ENCODE results near the gene TEC.

TEC gene

GRCh38 chr4:48131736-48132135 lies 137.9 kb downstream of the TEC start:
- H3K9me3 ChIP-seq (ENCODE audit: control insufficient read depth, insufficient read depth, low read length) = no peaks in the 10 kb centered on the region
- H3K4me1 ChIP-seq (ENCODE audit: insufficient read depth, low read length) = peaks cover 12% of the 10 kb centered on the region
- no peak overlapping the region for H3K9ac ChIP-seq (ENCODE audit: low read depth, low read length)
- no peaks in the 10 kb centered on the region for H3K36me3 ChIP-seq (ENCODE audit: insufficient read depth, low read length)

GRCh38 chr4:48130100-48130499 lies 139.5 kb downstream of the TEC start:
- peaks cover 14% of the 10 kb centered on the region for H3K4me1 ChIP-seq (ENCODE audit: insufficient read depth, low read length)
- no peak overlapping the region for H3K9ac ChIP-seq (ENCODE audit: low read depth, low read length)
- H3K9me3 ChIP-seq (ENCODE audit: control insufficient read depth, insufficient read depth, low read length) = no peaks in the 10 kb centered on the region

DNA sequence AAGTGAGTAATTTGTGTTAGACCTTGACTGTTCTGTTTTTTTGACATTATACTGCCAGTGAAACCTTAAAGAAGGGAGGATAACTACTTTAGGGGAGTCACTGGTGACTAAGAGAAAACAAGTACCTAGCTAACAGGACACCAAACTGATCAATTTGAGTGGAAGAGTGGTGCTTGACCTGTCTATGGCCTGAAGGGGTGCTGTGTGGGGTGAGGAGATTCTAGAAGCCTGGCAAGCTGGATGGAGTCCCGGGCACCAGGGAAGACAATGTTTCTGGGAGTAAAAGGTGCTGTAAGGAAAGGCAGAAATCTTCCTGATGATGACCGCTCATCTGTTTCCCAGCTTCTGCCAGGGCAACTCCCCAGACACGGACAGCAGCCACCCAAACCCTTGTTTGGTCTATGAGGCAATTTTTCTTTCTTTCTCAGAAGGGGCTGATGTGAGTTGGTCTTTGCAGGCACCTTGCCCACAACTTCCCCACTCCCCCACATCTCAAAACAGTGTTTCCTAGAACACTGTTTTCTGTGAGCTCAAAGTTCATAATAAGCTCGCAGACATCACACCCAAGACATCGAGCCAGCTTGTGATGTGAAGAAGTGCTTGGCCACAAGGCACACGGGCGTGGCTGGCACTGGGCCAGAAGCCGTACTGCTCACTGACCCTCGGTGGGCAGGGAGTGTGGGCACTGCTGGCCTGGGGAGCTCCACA lies 140.2 kb downstream of the TEC start:
- Histone ChIP-seq H3K9me3 (ENCODE audit: control insufficient read depth, insufficient read depth, low read length) (no peaks in the 10 kb centered on the region), H3K4me1 (ENCODE audit: insufficient read depth, low read length) (peaks cover 14% of the 10 kb centered on the region), H3K36me3 (ENCODE audit: insufficient read depth, low read length) (no peaks in the 10 kb centered on the region), H3K9ac (ENCODE audit: low read depth, low read length) (no peak overlapping the region)

More at GRCh38 chr4:48130100-48130499, 139.5 kb downstream of the TEC start:
- H3K36me3 ChIP-seq (ENCODE audit: insufficient read depth, low read length) = no peaks in the 10 kb centered on the region

GRCh38 chr4:48127682-48128404 lies 141.8 kb downstream of the TEC start:
- peak overlapping the region; percentile 27 for H3K9ac ChIP-seq (ENCODE audit: low read depth, low read length)
- H3K4me1 ChIP-seq (ENCODE audit: insufficient read depth, low read length) = peaks cover 14% of the 10 kb centered on the region
- no peaks in the 10 kb centered on the region for H3K9me3 ChIP-seq (ENCODE audit: control insufficient read depth, insufficient read depth, low read length)
- no peaks in the 10 kb centered on the region for H3K36me3 ChIP-seq (ENCODE audit: insufficient read depth, low read length)

DNA sequence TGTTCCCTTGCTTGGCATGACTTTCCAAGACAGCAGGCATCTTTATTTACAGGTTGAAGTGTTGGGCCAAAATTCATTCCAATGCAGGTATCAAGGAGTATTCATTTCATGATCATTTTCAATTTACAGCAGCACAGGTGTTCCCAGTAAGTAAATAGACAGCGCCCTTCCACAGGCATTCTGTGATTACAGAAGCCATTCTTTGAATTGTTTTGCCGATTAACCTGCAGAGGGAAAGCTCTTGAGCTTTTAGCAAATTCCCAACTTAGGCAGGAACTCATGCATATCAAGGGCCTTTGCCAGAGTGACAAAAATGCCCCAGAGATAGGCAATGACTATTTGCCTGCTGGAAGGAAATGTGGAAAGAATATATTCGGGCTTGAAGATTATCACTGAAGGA lies 142.4 kb downstream of the TEC start:
- peak overlapping the region; percentile 27 for H3K9ac ChIP-seq (ENCODE audit: low read depth, low read length)

GRCh38 chr4:48126621-48127020 lies 143.0 kb downstream of the TEC start:
- H3K36me3 ChIP-seq (ENCODE audit: insufficient read depth, low read length) = no peaks in the 10 kb centered on the region
- H3K4me1 ChIP-seq (ENCODE audit: insufficient read depth, low read length) = peaks cover 14% of the 10 kb centered on the region
- H3K9ac ChIP-seq (ENCODE audit: low read depth, low read length) = no peak overlapping the region
- H3K9me3 ChIP-seq (ENCODE audit: control insufficient read depth, insufficient read depth, low read length) = no peaks in the 10 kb centered on the region

More for the DNA sequence above, 142.4 kb downstream of the TEC start:
- Histone ChIP-seq H3K9me3 (ENCODE audit: control insufficient read depth, insufficient read depth, low read length) (no peaks in the 10 kb centered on the region), H3K36me3 (ENCODE audit: insufficient read depth, low read length) (no peaks in the 10 kb centered on the region), H3K4me1 (ENCODE audit: insufficient read depth, low read length) (peaks cover 14% of the 10 kb centered on the region)

DNA sequence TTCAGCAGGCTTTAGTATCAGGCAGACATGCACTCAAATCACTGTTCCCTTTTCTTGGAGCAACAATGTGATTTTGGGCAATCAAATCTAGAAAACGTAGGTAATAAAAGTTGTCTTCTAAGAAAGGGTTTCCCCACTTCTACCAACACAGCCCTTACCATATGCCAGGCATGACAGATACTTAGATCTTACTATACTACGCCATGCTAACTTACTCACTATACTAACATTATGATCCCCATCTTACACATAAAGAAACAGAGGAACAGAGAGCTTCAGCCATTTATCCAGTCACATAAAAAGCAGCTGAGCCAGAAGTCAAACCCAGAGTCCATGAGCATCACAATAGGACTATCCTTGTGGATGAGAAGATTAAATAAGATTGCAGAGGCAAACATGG lies 144.8 kb downstream of the TEC start:
- no peaks in the 10 kb centered on the region for H3K9me3 ChIP-seq (ENCODE audit: control insufficient read depth, insufficient read depth, low read length)
- peaks cover 12% of the 10 kb centered on the region for H3K4me1 ChIP-seq (ENCODE audit: insufficient read depth, low read length)
- H3K36me3 ChIP-seq (ENCODE audit: insufficient read depth, low read length) = no peaks in the 10 kb centered on the region

GRCh38 chr4:48122756-48123155 lies 146.9 kb downstream of the TEC start:
- peaks cover 12% of the 10 kb centered on the region for H3K4me1 ChIP-seq (ENCODE audit: insufficient read depth, low read length)
- no peak overlapping the region for H3K9ac ChIP-seq (ENCODE audit: low read depth, low read length)
- no peaks in the 10 kb centered on the region for H3K36me3 ChIP-seq (ENCODE audit: insufficient read depth, low read length)
- H3K9me3 ChIP-seq (ENCODE audit: control insufficient read depth, insufficient read depth, low read length) = no peaks in the 10 kb centered on the region

More for the DNA sequence above, 144.8 kb downstream of the TEC start:
- no peak overlapping the region for H3K9ac ChIP-seq (ENCODE audit: low read depth, low read length)

DNA sequence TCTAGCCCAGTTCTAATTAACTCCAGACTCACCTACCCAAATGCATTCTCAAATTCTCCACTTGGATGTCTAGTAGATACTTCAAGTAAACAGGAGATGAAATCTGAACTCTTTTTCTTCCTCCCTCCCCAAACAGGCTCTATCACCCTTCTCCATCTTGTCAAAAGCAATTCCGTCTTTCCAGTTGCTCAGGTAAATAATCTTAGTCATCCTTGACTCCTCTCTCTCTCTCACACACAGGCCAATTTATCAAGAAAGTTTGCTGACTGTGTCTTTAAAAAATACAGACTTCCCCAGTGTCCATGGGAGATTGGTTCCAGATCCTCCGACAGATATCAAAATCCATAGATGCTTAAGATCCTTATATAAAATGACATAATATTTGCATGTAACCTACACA lies 148.5 kb downstream of the TEC start:
- Histone ChIP-seq H3K36me3 (ENCODE audit: insufficient read depth, low read length) (no peaks in the 10 kb centered on the region), H3K9ac (ENCODE audit: low read depth, low read length) (no peak overlapping the region), H3K9me3 (ENCODE audit: control insufficient read depth, insufficient read depth, low read length) (no peaks in the 10 kb centered on the region), H3K4me1 (ENCODE audit: insufficient read depth, low read length) (no peaks in the 10 kb centered on the region)

DNA sequence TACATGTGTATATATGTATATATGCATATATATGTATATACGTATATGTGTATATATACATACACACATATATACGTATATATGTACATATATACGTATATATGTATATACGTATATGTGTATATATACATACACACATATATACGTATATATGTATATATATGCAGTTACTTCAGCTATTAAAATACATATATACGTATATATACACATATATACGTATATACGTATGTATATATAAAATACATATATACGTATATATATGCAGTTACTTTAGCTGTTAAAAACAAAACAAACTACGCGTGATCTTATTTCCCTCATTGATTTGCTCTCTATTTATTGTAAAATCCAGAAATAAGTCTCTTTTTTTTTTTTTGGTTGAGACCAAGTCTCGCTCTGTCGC lies 149.5 kb downstream of the TEC start:
- Histone ChIP-seq H3K4me1 (ENCODE audit: insufficient read depth, low read length) (no peaks in the 10 kb centered on the region), H3K36me3 (ENCODE audit: insufficient read depth, low read length) (no peaks in the 10 kb centered on the region), H3K9ac (ENCODE audit: low read depth, low read length) (no peak overlapping the region), H3K9me3 (ENCODE audit: control insufficient read depth, insufficient read depth, low read length) (no peaks in the 10 kb centered on the region)

GRCh38 chr4:48119646-48120045 lies 150.0 kb downstream of the TEC start:
- Histone ChIP-seq H3K9me3 (ENCODE audit: control insufficient read depth, insufficient read depth, low read length) (no peaks in the 10 kb centered on the region), H3K36me3 (ENCODE audit: insufficient read depth, low read length) (no peaks in the 10 kb centered on the region), H3K9ac (ENCODE audit: low read depth, low read length) (no peak overlapping the region), H3K4me1 (ENCODE audit: insufficient read depth, low read length) (peaks cover under 1% of the 10 kb centered on the region; the same call in 1 of the 2 replicates)

DNA sequence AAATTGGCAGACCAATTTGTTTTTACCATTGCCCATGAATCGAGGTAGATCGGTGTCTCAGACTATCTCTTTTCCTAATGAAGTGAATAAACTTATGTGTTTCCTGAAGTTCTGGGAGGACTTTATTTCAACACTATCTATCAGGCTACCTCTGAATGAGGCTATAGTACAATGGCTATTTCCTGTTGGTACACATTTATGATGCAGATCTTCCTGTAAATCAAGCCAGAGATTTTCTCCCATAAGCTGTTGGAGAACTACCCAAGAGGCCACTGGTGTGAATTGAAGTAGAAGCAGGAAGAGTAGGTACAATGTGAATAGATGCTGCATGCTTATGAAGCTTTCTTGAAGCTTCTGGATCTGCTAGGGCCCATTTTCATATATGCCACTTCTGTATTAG lies 151.6 kb downstream of the TEC start:
- Histone ChIP-seq H3K4me1 (ENCODE audit: insufficient read depth, low read length) (peaks cover 7% of the 10 kb centered on the region; the same call in 1 of the 2 replicates), H3K9me3 (ENCODE audit: control insufficient read depth, insufficient read depth, low read length) (no peaks in the 10 kb centered on the region), H3K9ac (ENCODE audit: low read depth, low read length) (no peak overlapping the region), H3K36me3 (ENCODE audit: insufficient read depth, low read length) (no peaks in the 10 kb centered on the region)

- H3K4me1 ChIP-seq (ENCODE audit: insufficient read depth, low read length) = peaks cover 21% of the 10 kb centered on the region; the same call in 1 of the 2 replicates
- H3K9ac ChIP-seq (ENCODE audit: low read depth, low read length) = no peak overlapping the region
- no peaks in the 10 kb centered on the region for H3K36me3 ChIP-seq (ENCODE audit: insufficient read depth, low read length)
- no peaks in the 10 kb centered on the region for H3K9me3 ChIP-seq (ENCODE audit: control insufficient read depth, insufficient read depth, low read length)
Observed at GRCh38 chr4:48116582-48116981, 153.1 kb downstream of the TEC start.

GRCh38 chr4:48114412-48114811 lies 155.2 kb downstream of the TEC start:
- Histone ChIP-seq H3K4me1 (ENCODE audit: insufficient read depth, low read length) (peaks cover 28% of the 10 kb centered on the region; the same call in 1 of the 2 replicates), H3K9ac (ENCODE audit: low read depth, low read length) (no peak overlapping the region), H3K36me3 (ENCODE audit: insufficient read depth, low read length) (no peaks in the 10 kb centered on the region), H3K9me3 (ENCODE audit: control insufficient read depth, insufficient read depth, low read length) (no peaks in the 10 kb centered on the region)
